ENCODE data around the gene SLC4A7.
"Not testable (repeated sequence)": the region's sequence is repeated elsewhere in the genome, so short reads cannot be mapped to it uniquely, and the experiment has no call there.

SLC4A7 gene

GRCh38 chr3:27358372-27358771 lies 125.8 kb downstream of the SLC4A7 start:
- DNase-seq (ENCODE audit: low read depth), result no peak

DNA sequence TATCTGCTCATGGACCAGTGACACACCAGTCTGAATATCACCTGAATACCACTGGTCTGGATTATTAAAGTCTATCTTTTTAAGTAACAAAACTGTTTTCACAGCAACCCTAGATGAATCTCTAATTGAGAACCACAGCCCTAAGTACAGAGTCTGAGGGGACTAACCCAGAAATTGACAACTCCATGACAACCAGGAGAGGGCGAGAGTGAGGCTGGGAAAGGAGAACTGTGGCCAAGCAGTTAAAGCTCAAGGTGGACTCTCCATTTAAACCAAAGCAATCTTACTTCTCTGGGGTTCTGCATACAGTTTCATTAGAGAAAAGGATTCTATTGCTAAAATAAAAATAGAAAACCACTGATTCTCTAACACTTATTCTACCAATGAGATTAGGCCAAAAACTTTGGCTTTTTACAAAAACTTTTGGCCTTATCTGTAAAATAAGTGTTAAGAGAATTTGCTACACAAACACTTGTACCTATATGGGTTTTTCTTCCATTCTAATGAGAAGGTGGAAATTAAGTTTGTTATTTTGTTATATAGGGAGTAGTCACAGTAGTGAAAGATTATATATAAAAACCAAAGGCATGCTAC lies 126.4 kb downstream of the SLC4A7 start:
- peak; percentile 45 for DNase-seq (ENCODE audit: low read depth)

GRCh38 chr3:27356976-27357375 lies 127.2 kb downstream of the SLC4A7 start:
- no peak for DNase-seq (ENCODE audit: low read depth)

- DNase-seq (ENCODE audit: low read depth), result no peak
Measured at GRCh38 chr3:27354588-27355203, 129.5 kb downstream of the SLC4A7 start.

DNA sequence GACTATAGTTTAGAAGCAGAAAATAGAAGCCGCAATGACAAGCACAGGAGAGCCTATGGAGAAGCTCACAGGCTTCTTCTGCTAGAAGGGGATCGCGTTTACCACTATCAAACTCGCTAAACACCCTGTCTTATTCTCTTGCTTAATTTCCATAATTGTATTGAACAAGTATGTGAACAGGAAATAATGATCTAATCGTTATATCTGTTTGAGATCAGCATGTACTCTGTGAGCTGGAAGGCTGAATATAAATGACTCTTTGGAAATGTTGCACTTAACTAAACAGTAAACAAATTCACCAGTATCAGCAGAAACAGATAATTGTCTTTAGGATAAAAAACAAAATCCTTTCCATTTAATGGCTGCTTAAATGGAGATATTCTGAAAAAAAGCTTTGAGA lies 130.0 kb downstream of the SLC4A7 start:
- no peak for DNase-seq (ENCODE audit: low read depth)

- DNase-seq (ENCODE audit: low read depth), result no peak
Measured at GRCh38 chr3:27353221-27353620, 131.0 kb downstream of the SLC4A7 start.

- no peak for DNase-seq (ENCODE audit: low read depth)
Measured at GRCh38 chr3:27352047-27352446, 132.1 kb downstream of the SLC4A7 start.

GRCh38 chr3:27349832-27350231 lies 134.4 kb downstream of the SLC4A7 start:
- DNase-seq (ENCODE audit: low read depth), result no peak

DNA sequence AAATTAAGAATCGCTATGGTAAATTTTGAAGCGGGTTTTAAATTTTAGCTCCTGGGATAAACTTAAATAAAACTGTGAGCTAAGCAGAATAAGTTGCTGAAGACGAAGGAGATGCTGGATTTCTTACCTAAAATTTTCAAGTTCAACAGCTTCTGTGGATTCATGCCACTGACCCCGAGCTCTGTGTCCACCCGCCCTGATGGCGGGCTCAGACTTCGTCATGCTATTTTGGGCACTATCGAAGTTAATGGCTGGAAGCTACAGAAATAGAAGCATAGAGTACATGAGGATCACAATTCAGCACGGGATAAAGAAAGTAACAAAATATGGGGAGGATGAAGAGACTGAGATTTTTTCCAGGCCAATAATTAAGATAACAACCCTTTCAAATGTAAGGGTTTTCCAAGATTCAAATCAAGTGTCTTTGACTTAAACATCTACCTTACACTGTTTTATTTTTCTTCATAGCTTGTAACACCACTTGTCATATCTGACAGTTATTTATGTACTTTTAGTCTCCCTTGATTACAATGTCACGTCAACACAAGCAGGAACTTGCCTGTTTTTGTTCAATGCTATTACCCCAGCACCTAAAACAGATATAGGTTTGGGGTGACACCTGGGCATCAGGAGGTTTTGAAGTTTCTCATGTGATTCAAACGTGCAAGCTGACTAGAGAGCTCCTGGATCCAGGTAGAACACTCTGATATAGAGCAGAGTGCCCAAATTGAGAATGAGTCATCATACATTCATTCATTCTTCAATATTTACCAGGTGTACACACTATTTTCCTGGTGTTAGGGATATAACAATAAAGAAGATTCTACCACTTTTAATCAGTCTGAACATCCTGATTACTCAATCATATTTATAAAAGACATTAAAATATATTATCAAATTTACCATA lies 138.0 kb downstream of the SLC4A7 start:
- no peak for DNase-seq (ENCODE audit: low read depth)

DNA sequence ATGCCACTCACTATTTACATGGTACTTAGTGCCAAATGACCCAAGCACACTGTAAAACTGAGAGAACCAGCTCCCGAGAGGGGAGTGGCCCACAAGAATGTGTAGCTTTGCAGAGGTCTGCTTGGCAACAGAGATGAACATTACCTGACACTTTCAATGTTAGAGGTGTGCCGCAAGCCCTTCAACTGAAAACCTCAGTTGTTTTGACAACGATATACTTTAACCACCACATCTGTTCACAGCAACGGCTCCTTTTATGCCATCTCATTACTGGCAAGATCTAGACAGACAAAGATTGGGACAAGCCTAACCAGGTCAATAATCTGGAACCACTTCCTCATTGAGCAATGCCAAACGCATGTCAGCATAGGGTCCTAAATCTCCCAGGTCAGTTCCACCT lies 138.7 kb downstream of the SLC4A7 start:
- DNase-seq (ENCODE audit: low read depth), result no peak

DNA sequence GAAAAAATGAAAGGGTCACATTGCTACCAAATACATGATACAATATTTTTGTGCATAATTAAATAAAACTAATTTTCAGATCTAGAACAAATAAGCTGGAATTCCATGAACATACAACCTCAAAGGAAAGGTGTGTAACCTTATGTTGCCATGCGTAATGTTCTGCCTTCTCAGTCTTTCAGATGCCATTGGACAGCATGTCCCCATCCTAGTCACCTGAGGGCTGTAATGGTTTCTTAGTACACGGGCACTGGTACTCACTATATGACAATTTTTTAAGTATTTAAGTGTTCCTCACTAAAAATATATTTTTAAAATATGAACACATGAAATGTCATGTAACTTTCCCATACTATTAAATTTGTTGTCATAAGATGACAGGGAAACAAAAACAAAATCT lies 139.1 kb downstream of the SLC4A7 start:
- DNase-seq (ENCODE audit: low read depth), result no peak

- no peak for DNase-seq (ENCODE audit: low read depth)
Measured at GRCh38 chr3:27344192-27344591, 140.0 kb downstream of the SLC4A7 start.

GRCh38 chr3:27342267-27342666 lies 141.9 kb downstream of the SLC4A7 start:
- no peak for DNase-seq (ENCODE audit: low read depth)

DNA sequence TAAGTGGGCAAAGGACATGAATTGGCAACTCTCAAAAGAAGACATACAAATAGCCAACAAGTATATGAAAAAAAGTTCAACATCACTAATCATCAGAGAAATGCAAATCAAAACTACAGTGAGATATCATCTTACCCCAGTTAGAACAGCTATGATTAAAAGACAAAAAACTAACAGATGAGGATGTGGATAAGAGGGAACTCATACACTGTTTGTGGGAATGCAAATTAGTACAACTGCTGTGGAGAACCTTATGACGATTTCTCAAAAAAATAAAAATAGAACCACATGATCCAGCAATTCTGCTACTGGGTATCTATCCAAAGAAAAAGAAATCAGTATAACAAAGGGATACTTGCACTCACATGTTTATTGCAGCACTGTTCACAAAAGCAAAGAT lies 143.7 kb downstream of the SLC4A7 start:
- no peak for DNase-seq (ENCODE audit: low read depth)

- no peak for DNase-seq (ENCODE audit: low read depth)
Measured at GRCh38 chr3:27335571-27335970, 148.6 kb downstream of the SLC4A7 start.

GRCh38 chr3:27333843-27334242 lies 150.3 kb downstream of the SLC4A7 start:
- DNase-seq (ENCODE audit: low read depth), result no peak

DNA sequence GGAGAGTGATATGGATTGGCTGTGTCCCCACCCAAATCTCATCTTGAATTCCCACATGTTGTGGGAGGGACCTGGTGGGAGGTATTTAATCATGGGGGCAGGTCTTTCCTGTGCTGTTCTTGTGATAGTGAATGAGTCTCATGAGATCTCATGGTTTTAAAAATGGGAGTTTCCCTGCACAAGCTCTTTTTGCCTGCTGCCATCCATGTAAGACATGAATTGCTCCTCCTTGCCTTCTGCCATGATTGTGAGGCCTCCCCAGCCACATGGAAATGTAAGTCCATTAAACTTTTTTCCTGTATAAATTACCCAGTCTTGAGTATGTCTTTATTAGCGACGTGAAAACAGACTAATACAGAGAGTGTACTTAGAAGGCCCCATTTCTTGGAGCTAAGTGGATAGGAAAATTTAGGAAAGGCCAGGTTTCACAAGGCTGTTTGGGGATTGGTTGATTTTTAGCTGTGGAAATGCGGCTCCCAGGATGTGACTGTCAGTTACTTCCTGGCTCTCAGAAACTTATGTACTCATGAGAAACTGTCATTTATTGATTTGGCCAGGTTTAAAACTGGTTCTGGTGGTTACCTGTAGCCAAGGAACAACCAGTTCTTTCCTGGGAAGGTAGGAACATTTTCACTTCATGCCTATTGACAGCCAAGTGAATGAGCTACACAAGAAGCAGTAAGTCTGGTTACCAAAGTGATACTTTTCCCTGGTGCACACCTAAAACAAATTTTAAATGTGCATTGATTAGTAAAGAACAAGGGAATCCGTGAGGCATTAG lies 155.0 kb downstream of the SLC4A7 start:
- DNase-seq (ENCODE audit: low read depth), result not testable (repeated sequence)

DNA sequence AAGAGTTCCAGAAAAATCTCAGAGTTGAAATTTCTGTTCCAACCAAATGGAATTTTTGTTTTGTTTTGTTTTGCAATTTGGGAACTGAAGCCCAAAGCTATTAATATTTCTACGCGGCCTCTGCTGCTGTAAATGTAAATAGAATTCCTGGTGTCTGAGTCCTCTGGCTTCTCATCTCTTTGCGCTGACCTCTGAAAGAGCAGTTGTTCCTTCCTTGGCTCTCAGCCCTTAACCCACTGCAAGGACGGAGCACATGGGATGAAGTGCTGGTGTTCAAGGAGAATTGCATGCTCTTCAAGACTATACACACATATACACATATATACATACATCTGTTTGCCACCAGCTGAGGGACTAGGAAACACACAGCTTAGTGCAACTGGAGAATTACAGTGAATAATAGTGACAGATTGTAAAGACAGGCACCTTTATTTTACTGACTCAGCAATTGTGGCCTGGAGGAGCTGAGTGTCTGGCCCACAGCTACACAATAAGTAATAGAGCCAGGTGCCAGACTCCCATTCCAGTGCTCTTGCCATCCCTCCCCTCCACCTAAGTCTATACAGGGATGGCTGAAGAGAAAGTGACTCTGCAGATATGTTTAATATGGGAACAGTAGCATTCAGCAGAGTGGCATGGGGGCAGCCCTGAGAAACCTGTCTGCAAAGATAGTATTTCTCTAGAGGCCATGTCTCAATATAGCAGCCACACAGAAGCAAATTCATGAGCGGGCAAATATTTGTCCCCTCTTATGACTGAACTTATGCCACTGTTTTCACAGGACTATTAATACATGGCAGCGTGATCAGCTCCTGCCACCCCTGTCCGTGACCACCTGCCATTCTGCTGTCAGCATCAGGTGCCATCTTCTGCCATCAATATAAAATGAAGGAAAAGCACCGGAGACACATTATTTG lies 157.3 kb downstream of the SLC4A7 start:
- no peak for DNase-seq (ENCODE audit: low read depth)

DNA sequence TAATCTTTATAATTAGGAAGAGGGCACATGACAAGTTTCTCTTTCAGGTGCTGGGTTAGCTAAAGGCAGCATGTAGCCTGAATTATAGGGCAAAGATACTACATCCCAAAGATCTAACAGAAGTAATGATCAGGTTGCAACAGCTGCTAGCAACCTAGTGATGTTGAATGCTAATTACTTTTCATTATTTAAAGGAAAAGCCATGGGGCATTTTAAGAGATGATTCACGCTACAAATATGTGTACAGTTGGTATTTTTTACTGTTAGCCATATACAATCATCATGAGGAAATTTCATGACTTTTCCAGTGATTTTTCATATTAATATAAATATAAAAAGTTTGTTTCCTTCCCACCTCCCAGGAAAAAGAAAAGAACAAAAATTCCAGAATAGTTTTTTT lies 158.0 kb downstream of the SLC4A7 start:
- DNase-seq (ENCODE audit: low read depth), result no peak

GRCh38 chr3:27325419-27325818 lies 158.8 kb downstream of the SLC4A7 start:
- no peak for DNase-seq (ENCODE audit: low read depth)

GRCh38 chr3:27324686-27325085 lies 159.5 kb downstream of the SLC4A7 start:
- DNase-seq (ENCODE audit: low read depth), result no peak
